IMR-90 (cell line): Measurements from ENCODE around the gene CAMLG. TPM values are rescaled to one million over a fixed set of nuclear protein-coding genes. Genes with fewer than 3 reads are reported as not detected.

Experiments
- ATAC-seq: fragments of 200-7000 bp; cut with Tn5 transposase; 2 replicates; pipeline ENCODE4 v1.9.1; 2020; ENCODE audit warnings: low read depth, mild to moderate bottlenecking, moderate library complexity
- BruUV-seq: library from RNA; stranded (reverse); fragments of 400-500 nt; replicated peaks from 2 replicates; lab custom pipeline; 2021; lab: Mats Ljungman, UMichigan
- CTCF ChIA-PET: fragments of 300-600 bp; formaldehyde crosslinking; extraction: SDS; loops from one replicate; lab custom pipeline; 2021; ENCODE audit warnings: antibody characterized with exemption; lab: Yijun Ruan, JAX
- POLR2A ChIA-PET: fragments of 300-600 bp; sonication (Branson Sonifier 250); formaldehyde crosslinking; loops from one replicate; lab custom pipeline; 2022; ENCODE audit warnings: antibody characterized with exemption; ENCODE audit not compliant: unreplicated experiment; lab: Charles Lee
- DNase-seq: peaks from one replicate; pipeline ENCODE4 v3.0.0; 2013
- H2AFZ ChIP-seq: replicated peaks from 2 replicates; pipeline ENCODE3; 2013; ENCODE audit warnings: low read length, mild to moderate bottlenecking; ENCODE audit not compliant: poor library complexity
- H2AK5ac ChIP-seq: 2 replicates; pipeline ENCODE4 v1.6.1; 2013; ENCODE audit warnings: low read depth, low read length, inconsistent platforms
- H2AK9ac ChIP-seq: replicated peaks from 2 replicates; pipeline ENCODE3; 2013; ENCODE audit warnings: mild to moderate bottlenecking, low read depth, low read length, moderate library complexity; ENCODE audit not compliant: poor library complexity
- H2BK120ac ChIP-seq: 2 replicates; pipeline ENCODE4 v1.6.1; 2013; ENCODE audit warnings: low read depth, low read length, inconsistent platforms
- H2BK15ac ChIP-seq: 3 replicates; pipeline ENCODE4 v1.6.1; 2013; ENCODE audit warnings: low read depth, low read length, inconsistent platforms
- H2BK20ac ChIP-seq: 2 replicates; pipeline ENCODE4 v1.6.1; 2013; ENCODE audit warnings: low read depth, mild to moderate bottlenecking, inconsistent platforms, low read length, moderate library complexity
- H2BK5ac ChIP-seq: 2 replicates; pipeline ENCODE4 v1.6.1; 2013; ENCODE audit warnings: mild to moderate bottlenecking, low read depth, low read length, inconsistent platforms; ENCODE audit not compliant: poor library complexity, severe bottlenecking
- H3K14ac ChIP-seq: replicated peaks from 2 replicates; pipeline ENCODE4 v1.6.1; 2013; ENCODE audit warnings: low read depth, low read length, inconsistent platforms
- H3K18ac ChIP-seq: 2 replicates; pipeline ENCODE4 v1.6.1; 2013; ENCODE audit warnings: low read depth, low read length, control low read depth
- H3K23ac ChIP-seq: 2 replicates; pipeline ENCODE4 v1.6.1; 2013; ENCODE audit warnings: low read depth, low read length, inconsistent platforms
- H3K27ac ChIP-seq: 2 replicates; pipeline ENCODE4 v1.5.1; 2013; ENCODE audit warnings: mild to moderate bottlenecking, control low read depth, low read length; ENCODE audit not compliant: insufficient read depth
- H3K27me3 ChIP-seq: 2 replicates; pipeline ENCODE4 v1.6.1; 2013; ENCODE audit warnings: low read length; ENCODE audit not compliant: control insufficient read depth, insufficient read depth
- H3K36me3 ChIP-seq: 2 replicates; pipeline ENCODE4 v1.6.1; 2013; ENCODE audit warnings: low read length, mixed read lengths; ENCODE audit not compliant: control insufficient read depth, insufficient read depth
- H3K4ac ChIP-seq: 2 replicates; pipeline ENCODE4 v1.6.1; 2013; ENCODE audit warnings: low read depth, low read length, inconsistent platforms
- H3K4me1 ChIP-seq: 2 replicates; pipeline ENCODE4 v1.6.1; 2013; ENCODE audit warnings: low read length, mixed read lengths; ENCODE audit not compliant: control insufficient read depth, insufficient read depth
- H3K4me2 ChIP-seq: 2 replicates; pipeline ENCODE4 v1.6.1; 2013; ENCODE audit warnings: low read depth, mild to moderate bottlenecking, control low read depth, low read length, moderate library complexity
- H3K4me3 ChIP-seq: 2 replicates; pipeline ENCODE4 v1.5.1; 2013; ENCODE audit warnings: low read depth, mild to moderate bottlenecking, control low read depth, low read length, moderate library complexity; ENCODE audit not compliant: insufficient read depth
- H3K56ac ChIP-seq: 2 replicates; pipeline ENCODE4 v1.6.1; 2013; ENCODE audit warnings: low read length, inconsistent platforms; ENCODE audit not compliant: insufficient read depth; ENCODE audit errors: extremely low read depth
- H3K79me1 ChIP-seq, 2 experiments: 2 replicates each; pipeline ENCODE4 v1.6.1; 2013; ENCODE audit warnings: low read length in 2 of 2, inconsistent platforms in 1 of 2, low read depth in 1 of 2
- H3K9ac ChIP-seq: 2 replicates; pipeline ENCODE4 v1.6.1; 2013; ENCODE audit warnings: low read depth, low read length, control low read depth
- H3K9me1 ChIP-seq: 2 replicates; pipeline ENCODE4 v1.6.1; 2013; ENCODE audit warnings: low read length, inconsistent platforms; ENCODE audit not compliant: insufficient read depth
- H3K9me3 ChIP-seq: 2 replicates; pipeline ENCODE4 v1.6.1; 2013; ENCODE audit warnings: low read length; ENCODE audit not compliant: control insufficient read depth, insufficient read depth
- H4K20me1 ChIP-seq: 2 replicates; pipeline ENCODE4 v1.6.1; 2013; ENCODE audit warnings: low read length, inconsistent platforms; ENCODE audit not compliant: insufficient read depth
- H4K5ac ChIP-seq: 2 replicates; pipeline ENCODE4 v1.6.1; 2013; ENCODE audit warnings: mild to moderate bottlenecking, low read depth, low read length, control low read depth
- H4K8ac ChIP-seq, 2 experiments: 2 replicates each; pipeline ENCODE4 v1.6.1; 2013; ENCODE audit warnings: low read depth in 2 of 2, low read length in 2 of 2, control low read depth in 1 of 2, inconsistent platforms in 1 of 2
- H4K91ac ChIP-seq: 2 replicates; pipeline ENCODE4 v1.6.1; 2013; ENCODE audit warnings: low read depth, low read length, inconsistent platforms; ENCODE audit not compliant: insufficient read depth
- BHLHE40 ChIP-seq: fragments of 150-350 bp; IDR thresholded peaks from 2 replicates; pipeline ENCODE4 v1.6.1; 2016; ENCODE audit warnings: mild to moderate bottlenecking, low read depth, low read length
- CEBPB ChIP-seq: IDR thresholded peaks from 2 replicates; pipeline ENCODE4 v1.6.1; 2012; ENCODE audit warnings: low read depth, low read length, improper control_type of control experiment
- CHD1 ChIP-seq: IDR thresholded peaks from 2 replicates; pipeline ENCODE4 v1.6.1; 2012; ENCODE audit warnings: low read depth, low read length, improper control_type of control experiment
- FOS ChIP-seq: fragments of 150-350 bp; IDR thresholded peaks from 2 replicates; pipeline ENCODE4 v1.6.1; 2016; ENCODE audit warnings: low read depth, low read length
- MAZ ChIP-seq: IDR thresholded peaks from 2 replicates; pipeline ENCODE4 v1.6.1; 2012; ENCODE audit warnings: low read depth, mild to moderate bottlenecking, low read length, improper control_type of control experiment, moderate library complexity, borderline replicate concordance
- MXI1 ChIP-seq: IDR thresholded peaks from 2 replicates; pipeline ENCODE4 v1.6.1; 2012; ENCODE audit warnings: low read depth, mild to moderate bottlenecking, low read length, moderate library complexity, borderline replicate concordance
- NFE2L2 ChIP-seq: fragments of 150-350 bp; IDR thresholded peaks from 2 replicates; pipeline ENCODE4 v1.6.1; 2016; ENCODE audit warnings: low read depth, mild to moderate bottlenecking, low read length
- POLR2A ChIP-seq: IDR thresholded peaks from 2 replicates; pipeline ENCODE4 v1.6.1; 2012; ENCODE audit warnings: mild to moderate bottlenecking, low read depth, low read length
- RAD21 ChIP-seq: IDR thresholded peaks from 2 replicates; pipeline ENCODE4 v1.6.1; 2012; ENCODE audit warnings: low read length, improper control_type of control experiment
- RFX5 ChIP-seq: IDR thresholded peaks from 2 replicates; pipeline ENCODE4 v1.8.0; 2012; ENCODE audit warnings: low read depth, mild to moderate bottlenecking, low read length, moderate library complexity
- SMC3 ChIP-seq: fragments of 150-350 bp; IDR thresholded peaks from 2 replicates; pipeline ENCODE4 v1.6.1; 2016; ENCODE audit warnings: low read depth, mild to moderate bottlenecking, antibody characterized with exemption, low read length, moderate library complexity
- WGBS, 2 experiments: methylation state at CpG; one replicate each; pipeline versions ENCODE4 v1.1.5 to v1.1.7; 2013; ENCODE audit warnings: missing lambda C conversion rate in 2 of 2; ENCODE audit not compliant: insufficient read length in 1 of 2; ENCODE audit errors: extremely low coverage in 2 of 2; 5-methylcytosine and 5-hydroxymethylcytosine counted together
- dilution Hi-C: fragments of 300-500 bp; cut with HindIII; formaldehyde crosslinking; loops from one replicate; pipeline ENCODE4 v1.14.3; 2018; ENCODE audit warnings: low sequenced_read_pairs; ENCODE audit not compliant: unreplicated experiment
- in situ Hi-C: fragments of 300-500 bp; cut with MboI; formaldehyde crosslinking; loops from 3 replicates; pipeline ENCODE4 v1.14.3; 2019; ENCODE audit warnings: low sequenced_read_pairs, inconsistent platforms, mixed read lengths
- intact Hi-C: fragments of 100-400 bp; cut with micrococcal nuclease; formaldehyde crosslinking; loops from 2 replicates; pipeline ENCODE4 v1.10.0; 2022
- polyA plus RNA-seq, 3 experiments: library from polyadenylated mRNA; depleted of rRNA; stranded (reverse); fragments of >200 nt; gene quantifications; 2 replicates each; pipeline ENCODE4 v1.2.3, GENCODE V29; 2012; ENCODE audit warnings: low replicate concordance in 1 of 3
- total RNA-seq: library from RNA; depleted of rRNA; stranded (reverse); fragments of >200 nt; gene quantifications from 2 replicates; pipeline ENCODE4 v1.2.3, GENCODE V29; 2012
- TF ChIP-seq, protein P1 (sequence below): fragments of 150-350 bp; IDR thresholded peaks from 2 replicates; pipeline ENCODE4 v1.6.1; 2017; ENCODE audit warnings: mild to moderate bottlenecking, antibody characterized with exemption, low read length, low read depth
- TF ChIP-seq, protein P2 (sequence below): fragments of 150-350 bp; IDR thresholded peaks from 2 replicates; pipeline ENCODE4 v1.6.1; 2016; ENCODE audit warnings: low read depth, mild to moderate bottlenecking, low read length, moderate library complexity, borderline replicate concordance
- TF ChIP-seq, protein P3 (sequence below): conservative IDR thresholded peaks from 2 replicates; pipeline ENCODE4 v1.5.1; 2012; ENCODE audit warnings: mild to moderate bottlenecking, low read depth, low read length, improper control_type of control experiment

Gene CAMLG
- total and polyA plus RNA-seq, 2 of the 4 experiments (the other 2 are of a cell fraction), result 11.9 to 13.1 TPM

DNA sequence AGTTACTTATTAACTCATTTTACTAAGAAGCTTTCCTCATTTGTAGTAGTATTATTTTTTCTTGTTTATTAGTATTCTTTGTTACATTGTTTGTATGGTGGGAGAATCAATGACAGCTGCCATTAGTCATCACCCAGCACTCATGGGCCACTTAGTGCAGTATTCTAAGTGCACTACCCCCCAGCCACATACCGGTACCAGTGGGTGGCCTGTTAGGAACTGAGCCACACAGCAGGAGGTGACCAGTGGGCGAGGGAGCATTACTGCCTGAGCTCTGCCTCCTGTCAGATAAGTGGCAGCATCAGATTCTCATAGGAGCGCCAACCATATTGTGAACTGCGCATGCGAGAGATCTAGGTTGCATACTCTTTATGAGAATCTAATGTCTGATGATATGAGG lies 24.2 kb upstream of the CAMLG start:
- DNase-seq (no peak), ATAC-seq (no peak)
- TF ChIP-seq BHLHE40 (no peak), CHD1 (no peak), SMC3 (no peak), RAD21 (no peak), NFE2L2 (no peak), MAZ (no peak), POLR2A (no peak), CEBPB (no peak), FOS (no peak), MXI1 (no peak), RFX5 (no peak)
- TF ChIP-seq, protein P1, sequence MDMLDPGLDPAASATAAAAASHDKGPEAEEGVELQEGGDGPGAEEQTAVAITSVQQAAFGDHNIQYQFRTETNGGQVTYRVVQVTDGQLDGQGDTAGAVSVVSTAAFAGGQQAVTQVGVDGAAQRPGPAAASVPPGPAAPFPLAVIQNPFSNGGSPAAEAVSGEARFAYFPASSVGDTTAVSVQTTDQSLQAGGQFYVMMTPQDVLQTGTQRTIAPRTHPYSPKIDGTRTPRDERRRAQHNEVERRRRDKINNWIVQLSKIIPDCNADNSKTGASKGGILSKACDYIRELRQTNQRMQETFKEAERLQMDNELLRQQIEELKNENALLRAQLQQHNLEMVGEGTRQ, result no peak
- TF ChIP-seq, protein P2, sequence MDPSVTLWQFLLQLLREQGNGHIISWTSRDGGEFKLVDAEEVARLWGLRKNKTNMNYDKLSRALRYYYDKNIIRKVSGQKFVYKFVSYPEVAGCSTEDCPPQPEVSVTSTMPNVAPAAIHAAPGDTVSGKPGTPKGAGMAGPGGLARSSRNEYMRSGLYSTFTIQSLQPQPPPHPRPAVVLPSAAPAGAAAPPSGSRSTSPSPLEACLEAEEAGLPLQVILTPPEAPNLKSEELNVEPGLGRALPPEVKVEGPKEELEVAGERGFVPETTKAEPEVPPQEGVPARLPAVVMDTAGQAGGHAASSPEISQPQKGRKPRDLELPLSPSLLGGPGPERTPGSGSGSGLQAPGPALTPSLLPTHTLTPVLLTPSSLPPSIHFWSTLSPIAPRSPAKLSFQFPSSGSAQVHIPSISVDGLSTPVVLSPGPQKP, result no peak
- TF ChIP-seq, protein P3, sequence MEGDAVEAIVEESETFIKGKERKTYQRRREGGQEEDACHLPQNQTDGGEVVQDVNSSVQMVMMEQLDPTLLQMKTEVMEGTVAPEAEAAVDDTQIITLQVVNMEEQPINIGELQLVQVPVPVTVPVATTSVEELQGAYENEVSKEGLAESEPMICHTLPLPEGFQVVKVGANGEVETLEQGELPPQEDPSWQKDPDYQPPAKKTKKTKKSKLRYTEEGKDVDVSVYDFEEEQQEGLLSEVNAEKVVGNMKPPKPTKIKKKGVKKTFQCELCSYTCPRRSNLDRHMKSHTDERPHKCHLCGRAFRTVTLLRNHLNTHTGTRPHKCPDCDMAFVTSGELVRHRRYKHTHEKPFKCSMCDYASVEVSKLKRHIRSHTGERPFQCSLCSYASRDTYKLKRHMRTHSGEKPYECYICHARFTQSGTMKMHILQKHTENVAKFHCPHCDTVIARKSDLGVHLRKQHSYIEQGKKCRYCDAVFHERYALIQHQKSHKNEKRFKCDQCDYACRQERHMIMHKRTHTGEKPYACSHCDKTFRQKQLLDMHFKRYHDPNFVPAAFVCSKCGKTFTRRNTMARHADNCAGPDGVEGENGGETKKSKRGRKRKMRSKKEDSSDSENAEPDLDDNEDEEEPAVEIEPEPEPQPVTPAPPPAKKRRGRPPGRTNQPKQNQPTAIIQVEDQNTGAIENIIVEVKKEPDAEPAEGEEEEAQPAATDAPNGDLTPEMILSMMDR, result no peak
- no peak overlapping the region for H2BK20ac ChIP-seq
- H3K23ac ChIP-seq, result no peak overlapping the region
- no peak overlapping the region for H4K91ac ChIP-seq
- no peaks in the 10 kb centered on the region for H3K9me3 ChIP-seq
- WGBS, 2 experiments, result no CpG with 5 or more reads among the region's 5 CpGs
- no peak overlapping the region for H2AFZ ChIP-seq
- H3K18ac ChIP-seq, result no peak overlapping the region
- H3K79me1 ChIP-seq, result peaks cover 3 to 8% of the 10 kb centered on the region in 2 experiments
- dilution Hi-C loops (no loop called here), in situ Hi-C loops (no loop called here), intact Hi-C loops (no loop called here)
- H4K5ac ChIP-seq, result no peak overlapping the region
- H4K8ac ChIP-seq, result no peak overlapping the region
- no peaks in the 10 kb centered on the region for H3K27me3 ChIP-seq
- no TSS peak for BruUV-seq
- H2AK5ac ChIP-seq, result no peak overlapping the region
- no peak overlapping the region for H2BK15ac ChIP-seq
- no peak overlapping the region for H3K14ac ChIP-seq
- no peaks in the 10 kb centered on the region for H3K4me1 ChIP-seq
- no peak overlapping the region for H3K9ac ChIP-seq
- H3K4me2 ChIP-seq, result no peak overlapping the region
- H2BK5ac ChIP-seq, result no peak overlapping the region
- POLR2A ChIA-PET, result no interaction called here
- CTCF ChIA-PET, result no interaction called here
- no peak overlapping the region for H3K27ac ChIP-seq
- no peak overlapping the region for H3K4ac ChIP-seq
- no peak overlapping the region for H2BK120ac ChIP-seq
- H3K9me1 ChIP-seq, result no peaks in the 10 kb centered on the region; the same call in 1 of the 2 replicates
- peaks cover 48% of the 10 kb centered on the region for H3K36me3 ChIP-seq
- no peak overlapping the region for H2AK9ac ChIP-seq
- peaks cover 3% of the 10 kb centered on the region; the same call in 1 of the 2 replicates for H4K20me1 ChIP-seq
- no peak overlapping the region for H3K56ac ChIP-seq
- no peak overlapping the region for H3K4me3 ChIP-seq
